Breast epithelium (tissue), 4 donors: ENCODE data around the gene ZDHHC16. TPM values are rescaled to one million over a fixed set of nuclear protein-coding genes. Genes with fewer than 3 reads are reported as not detected.
"Not testable (repeated sequence)": the region's sequence is repeated elsewhere in the genome, so short reads cannot be mapped to it uniquely, and the experiment has no call there.

ENCODE experiments used
- DNase-seq, 2 donors: peaks; one replicate each; pipeline ENCODE4 v3.0.0-alpha.2; 2019; ENCODE audit warnings: low spot score in 2 of 2
- H3K27ac ChIP-seq, 2 donors: fragments of 200-600 bp; sonication (generic) in 1 of 2; one replicate each; pipeline ENCODE4 v1.5.1; 2016 to 2019; ENCODE audit warnings: mild to moderate bottlenecking in 1 of 2
- H3K27me3 ChIP-seq, 2 donors: fragments of 200-600 bp; sonication (generic) in 1 of 2; one replicate each; pipeline versions ENCODE4 v1.5.1 to v1.6.0; 2017 to 2019; ENCODE audit warnings: control low read depth in 1 of 2, mild to moderate bottlenecking in 1 of 2
- H3K36me3 ChIP-seq: fragments of 200-600 bp; one replicate; pipeline ENCODE4 v1.5.1; 2019
- H3K4me1 ChIP-seq, 2 donors: fragments of 200-600 bp; sonication (generic); one replicate each; pipeline ENCODE4 v1.5.1; 2016 to 2019; ENCODE audit warnings: control low read depth in 1 of 2
- H3K4me3 ChIP-seq, 3 donors: fragments of 200-600 bp; sonication (generic); 1 replicate in 2 of 3; 2 replicates in 1 of 3; pipeline ENCODE4 v1.5.1; 2016 to 2019; ENCODE audit warnings: mild to moderate bottlenecking in 3 of 3, moderate library complexity in 2 of 3
- H3K9me3 ChIP-seq, 2 donors: fragments of 200-600 bp; sonication (generic) in 1 of 2; one replicate each; pipeline ENCODE4 v1.5.1; 2016 to 2019; ENCODE audit warnings: control low read depth in 1 of 2
- CTCF ChIP-seq, 3 donors: fragments of 450-650 bp; IDR thresholded peaks; one replicate each; pipeline ENCODE4 v1.5.1; 2016 to 2017; ENCODE audit warnings: antibody characterized with exemption in 3 of 3, mild to moderate bottlenecking in 3 of 3, moderate library complexity in 3 of 3
- POLR2A ChIP-seq: fragments of 450-650 bp; IDR thresholded peaks from one replicate; pipeline ENCODE4 v1.6.1; 2016; ENCODE audit warnings: antibody characterized with exemption, mild to moderate bottlenecking, moderate library complexity
- POLR2AphosphoS5 ChIP-seq, 3 donors: sonication (generic); formaldehyde crosslinking; IDR thresholded peaks; one replicate each; pipeline ENCODE4 v1.6.1; 2017; ENCODE audit warnings: antibody characterized with exemption in 3 of 3
- intact Hi-C: fragments of 100-400 bp; cut with DNase I; formaldehyde crosslinking; loops from one replicate; pipeline ENCODE4 v1.15.1; 2023; ENCODE audit warnings: low total_unique reads
- total RNA-seq, 3 donors: library from RNA; depleted of rRNA; stranded (reverse); fragments of >200 nt; gene quantifications; one replicate each; pipeline ENCODE4 v1.1.0, GENCODE V29; 2016

ZDHHC16 gene
- total RNA-seq, 3 donors from 2014 or later, result 21.6 to 53.1 (median 44.6) TPM

GRCh38 chr10:97475936-97476594, 30.1 kb downstream of the ZDHHC16 start:
- TF ChIP-seq CTCF (IDR thresholded peaks at IDR 0.05) (no peak), POLR2AphosphoS5 (IDR thresholded peaks at IDR 0.05) (no peak), POLR2A (no peak)
- Histone ChIP-seq H3K36me3 (peaks cover 5% of the 10 kb centered on the region), H3K27ac (peak overlapping the region in 1 of 2 donors; percentile 35), H3K4me1 (no peaks in the 10 kb centered on the region), H3K9me3 (no peaks in the 10 kb centered on the region), H3K27me3 (no peaks in the 10 kb centered on the region), H3K4me3 (no peak overlapping the region)
- DNase-seq, result no peak
- intact Hi-C loops, result loop anchor here (10.0 kb wide), 1 partner anchor 1149 kb away; no protein-coding TSS in a partner anchor

GRCh38 chr10:97479410-97479809, 33.4 kb downstream of the ZDHHC16 start:
- H3K4me1 ChIP-seq, H3K27me3 ChIP-seq, DNase-seq, H3K27ac ChIP-seq, H3K4me3 ChIP-seq, H3K36me3 ChIP-seq, H3K9me3 ChIP-seq: not testable (repeated sequence)
- intact Hi-C loops, result loop anchor here (10.0 kb wide), 1 partner anchor 1145 kb away; no protein-coding TSS in a partner anchor

- no peak for DNase-seq
Measured at GRCh38 chr10:97479939-97480338, 34.0 kb downstream of the ZDHHC16 start.

GRCh38 chr10:97481071-97481470, 35.1 kb downstream of the ZDHHC16 start:
- Histone ChIP-seq H3K36me3 (peaks cover 5% of the 10 kb centered on the region), H3K4me1 (no peaks in the 10 kb centered on the region), H3K4me3 (no peak overlapping the region), H3K27ac (peak overlapping the region; percentile 38 to 52), H3K9me3 (no peaks in the 10 kb centered on the region), H3K27me3 (no peaks in the 10 kb centered on the region)
- DNase-seq, result no peak
- intact Hi-C loops, result no loop called here
- TF ChIP-seq CTCF (IDR thresholded peaks at IDR 0.05) (no peak), POLR2AphosphoS5 (IDR thresholded peaks at IDR 0.05) (no peak), POLR2A (no peak)

More at GRCh38 chr10:97479939-97480338, 34.0 kb downstream of the ZDHHC16 start:
- H3K27ac ChIP-seq, result no peak overlapping the region
- TF ChIP-seq CTCF (IDR thresholded peaks at IDR 0.05) (no peak), POLR2AphosphoS5 (IDR thresholded peaks at IDR 0.05) (no peak), POLR2A (no peak)
- no peaks in the 10 kb centered on the region for H3K27me3 ChIP-seq
- intact Hi-C loops, result loop anchor here (10.0 kb wide), 1 partner anchor 1145 kb away; no protein-coding TSS in a partner anchor
- peaks cover 5% of the 10 kb centered on the region for H3K36me3 ChIP-seq
- no peaks in the 10 kb centered on the region for H3K4me1 ChIP-seq
- H3K4me3 ChIP-seq, result no peak overlapping the region
- no peaks in the 10 kb centered on the region for H3K9me3 ChIP-seq

GRCh38 chr10:97482381-97482780, 36.4 kb downstream of the ZDHHC16 start:
- Histone ChIP-seq H3K27ac (no peak overlapping the region), H3K36me3 (no peaks in the 10 kb centered on the region), H3K4me3 (no peak overlapping the region), H3K9me3 (no peaks in the 10 kb centered on the region), H3K4me1 (no peaks in the 10 kb centered on the region), H3K27me3 (no peaks in the 10 kb centered on the region)
- TF ChIP-seq POLR2AphosphoS5 (IDR thresholded peaks at IDR 0.05), result no peak
- TF ChIP-seq CTCF (IDR thresholded peaks at IDR 0.05), result no peak
- TF ChIP-seq POLR2A, result no peak
- no peak for DNase-seq
- intact Hi-C loops, result no loop called here
